NCI-H2196 treated with DMSO at 0.1 percent for 48 hours (cell line): ENCODE results near the gene TBC1D1.

Experiments used
- DNase-seq: peaks from one replicate; lab custom pipeline; 2025; ENCODE audit not compliant: unreplicated experiment; lab: John Stamatoyannopoulos, UW

TBC1D1 gene

DNA sequence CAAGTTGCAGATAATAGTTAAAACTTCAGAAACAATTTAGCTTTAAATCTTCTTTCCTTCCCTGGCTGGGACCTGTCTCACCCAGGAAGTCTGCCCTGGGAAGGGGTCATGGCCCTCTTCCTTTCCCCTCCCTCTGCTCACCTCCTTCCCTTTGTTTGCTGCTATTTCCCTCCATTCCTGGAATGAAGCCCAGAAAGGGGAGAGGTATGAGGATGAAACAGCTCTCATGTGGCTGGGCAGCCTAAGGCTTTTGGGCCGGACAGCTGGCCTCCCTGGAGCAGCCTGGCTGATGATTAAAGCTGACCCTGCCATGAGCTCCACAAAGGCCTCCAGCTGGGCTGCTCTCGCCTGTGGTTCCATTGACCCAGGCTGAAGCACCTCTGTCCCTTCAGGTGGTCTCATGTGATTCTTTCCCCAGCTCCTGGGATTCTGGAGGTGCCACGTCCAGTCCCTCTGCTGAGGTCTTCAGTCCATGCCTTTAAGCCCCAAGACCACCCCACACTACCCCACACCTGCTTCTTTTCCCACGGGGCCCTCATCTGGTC, 271.4 kb downstream of the TBC1D1 start:
- DNase-seq, result peak; percentile 84

GRCh38 chr4:38163216-38164006, 272.5 kb downstream of the TBC1D1 start:
- DNase-seq, result no peak

GRCh38 chr4:38164346-38164745, 273.5 kb downstream of the TBC1D1 start:
- DNase-seq, result no peak

- DNase-seq, result no peak
Measured at GRCh38 chr4:38166082-38166481, 275.2 kb downstream of the TBC1D1 start.

- DNase-seq, result no peak
Measured at GRCh38 chr4:38166768-38167167, 275.9 kb downstream of the TBC1D1 start.

DNA sequence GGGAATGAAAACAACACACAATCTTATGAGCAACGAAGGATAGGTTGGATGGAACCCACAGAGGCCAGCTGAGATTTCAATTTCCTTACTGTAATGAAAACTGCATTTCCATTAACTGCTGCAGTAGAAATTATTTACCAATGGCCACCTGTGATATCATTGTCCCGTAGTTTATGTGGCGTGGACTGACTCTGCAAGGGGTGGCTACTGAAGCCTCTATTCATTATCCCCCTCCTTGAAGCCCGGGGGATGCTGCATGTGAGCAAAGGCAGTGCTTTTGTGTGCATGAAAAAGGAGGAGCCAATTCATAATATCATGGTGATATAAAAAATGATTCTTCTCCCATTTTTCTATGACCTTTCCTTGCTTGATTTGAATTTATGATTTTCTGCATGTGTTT, 277.1 kb downstream of the TBC1D1 start:
- no peak for DNase-seq

- no peak for DNase-seq
Measured at GRCh38 chr4:38169524-38169923, 278.6 kb downstream of the TBC1D1 start.

- DNase-seq, result no peak
Measured at GRCh38 chr4:38170338-38171169, 279.7 kb downstream of the TBC1D1 start.

GRCh38 chr4:38172078-38172477, 281.2 kb downstream of the TBC1D1 start:
- no peak for DNase-seq

GRCh38 chr4:38173935-38174518, 283.1 kb downstream of the TBC1D1 start:
- DNase-seq, result no peak

DNA sequence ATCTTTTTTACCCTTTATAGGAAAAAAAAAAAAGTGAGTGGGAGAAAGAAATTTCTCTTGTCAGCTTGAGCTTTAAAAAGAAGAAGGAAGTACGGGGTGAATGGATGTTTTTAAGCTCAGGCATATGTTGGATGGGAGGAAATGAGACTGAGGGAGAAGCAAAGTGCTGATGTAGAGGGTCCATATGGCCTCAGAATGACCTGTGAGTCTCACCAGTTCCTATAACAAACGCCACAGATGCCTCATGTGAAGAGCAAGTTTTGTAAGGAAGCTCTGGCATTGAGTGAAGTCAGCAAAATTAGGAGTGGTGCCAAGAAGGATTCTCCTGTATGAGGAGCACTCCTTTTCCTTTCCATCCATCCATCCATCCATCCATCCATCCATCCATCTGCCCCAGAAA, 283.9 kb downstream of the TBC1D1 start:
- DNase-seq, result no peak

DNA sequence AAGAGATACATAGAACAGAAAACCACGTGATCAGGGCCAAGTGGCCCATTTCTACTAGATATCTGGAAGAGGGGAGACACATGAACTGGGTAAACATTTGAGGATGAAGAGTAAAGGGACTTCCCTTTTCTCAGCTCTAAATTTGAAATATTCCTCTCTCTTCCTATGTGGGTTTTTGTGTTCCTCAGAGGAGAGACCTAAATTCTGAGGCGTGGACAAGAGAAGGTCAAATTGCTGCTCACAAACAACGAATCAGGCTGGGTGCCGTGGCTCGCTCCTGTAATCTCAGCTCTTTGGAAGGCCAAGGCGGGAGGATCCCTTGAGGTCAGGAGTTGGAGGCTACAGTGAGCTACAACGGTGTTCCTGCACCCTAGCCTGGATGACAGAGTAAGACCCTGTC, 285.3 kb downstream of the TBC1D1 start:
- no peak for DNase-seq

DNA sequence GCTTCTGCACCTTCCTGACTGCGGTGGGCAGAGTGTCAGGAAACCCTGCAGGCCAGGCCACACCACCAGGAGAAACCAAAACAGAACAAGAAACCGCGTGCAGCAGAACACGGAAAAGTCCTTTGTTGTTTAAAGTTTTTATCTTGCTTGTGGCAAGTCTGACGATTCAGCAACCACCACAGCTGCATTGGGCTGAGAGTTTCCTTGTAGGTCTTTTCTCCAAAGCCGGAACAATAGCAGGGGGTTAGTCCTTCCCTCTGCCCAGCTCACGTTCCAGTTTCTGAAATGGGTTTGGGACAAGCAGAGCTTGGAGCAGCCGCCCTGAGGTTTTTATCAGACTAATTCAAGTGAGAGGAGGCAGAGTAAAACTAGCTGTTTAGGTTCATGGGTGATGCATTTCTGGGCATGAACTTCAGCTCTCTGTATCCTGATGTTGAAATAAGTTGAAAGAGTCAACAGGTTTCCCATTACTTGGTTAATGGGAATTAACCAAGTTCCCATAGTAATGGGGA, 286.2 kb downstream of the TBC1D1 start:
- no peak for DNase-seq

- no peak for DNase-seq
Measured at GRCh38 chr4:38177641-38178391, 286.9 kb downstream of the TBC1D1 start.

DNA sequence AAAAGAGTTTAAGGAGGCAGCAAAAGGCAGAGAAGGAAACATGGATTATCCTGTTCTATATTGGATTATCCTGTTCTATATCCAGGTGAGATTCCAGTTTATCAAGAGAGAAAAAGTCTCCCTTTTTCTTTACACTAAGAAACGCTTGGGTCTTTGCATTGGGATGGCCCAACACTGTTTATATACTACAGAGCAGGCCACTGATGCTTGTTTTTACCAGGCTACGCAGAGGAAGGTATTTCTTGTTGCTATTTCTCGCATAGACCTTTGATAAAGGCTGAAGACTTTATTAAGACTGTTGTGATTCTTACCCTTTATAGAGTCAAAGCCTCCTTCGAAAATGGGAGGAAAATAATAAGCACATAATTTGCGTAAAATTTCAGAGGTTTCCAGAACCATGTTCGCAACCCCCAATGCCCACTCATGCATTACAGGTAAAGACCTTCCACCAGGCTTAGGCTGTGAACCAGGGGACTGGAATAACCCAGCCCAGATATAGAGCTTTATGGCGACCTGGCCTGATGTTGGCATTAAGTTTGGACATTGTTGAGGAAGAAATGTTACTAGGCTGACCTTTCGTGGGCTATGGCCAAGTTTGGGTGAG, 287.6 kb downstream of the TBC1D1 start:
- no peak for DNase-seq

DNA sequence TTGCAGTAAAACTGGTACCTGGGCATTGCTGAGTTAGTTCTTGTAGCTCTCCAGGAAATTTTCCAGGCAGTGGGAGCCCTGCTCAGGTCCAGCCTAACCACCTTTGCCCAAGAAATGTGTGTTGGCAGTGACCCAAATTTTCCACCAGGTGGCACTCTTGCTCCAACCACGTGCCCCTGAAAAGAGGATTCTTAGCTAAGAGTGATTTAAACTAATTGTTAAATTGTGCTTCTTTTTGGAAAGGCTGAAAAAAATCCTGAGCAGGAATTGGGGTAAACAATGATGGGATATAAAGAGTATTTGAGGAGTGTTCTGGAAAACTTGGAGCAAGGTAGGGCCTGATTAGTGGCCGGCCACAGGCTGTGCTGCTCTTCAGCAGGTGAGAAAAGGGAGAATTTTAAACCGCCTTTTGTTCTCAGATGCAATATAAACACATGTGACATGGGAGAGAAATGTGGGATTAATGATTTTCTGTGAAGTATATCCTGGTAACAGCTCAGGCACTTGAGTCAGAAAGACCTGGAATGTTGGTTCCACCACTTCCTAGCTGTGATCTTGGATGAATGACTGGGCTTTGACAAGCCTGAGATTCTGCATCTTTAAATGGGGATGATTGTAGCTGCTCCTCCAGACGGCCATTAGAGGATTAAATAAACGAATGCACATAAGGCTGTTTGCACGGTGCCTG, 288.9 kb downstream of the TBC1D1 start:
- DNase-seq, result peak; percentile 59

DNA sequence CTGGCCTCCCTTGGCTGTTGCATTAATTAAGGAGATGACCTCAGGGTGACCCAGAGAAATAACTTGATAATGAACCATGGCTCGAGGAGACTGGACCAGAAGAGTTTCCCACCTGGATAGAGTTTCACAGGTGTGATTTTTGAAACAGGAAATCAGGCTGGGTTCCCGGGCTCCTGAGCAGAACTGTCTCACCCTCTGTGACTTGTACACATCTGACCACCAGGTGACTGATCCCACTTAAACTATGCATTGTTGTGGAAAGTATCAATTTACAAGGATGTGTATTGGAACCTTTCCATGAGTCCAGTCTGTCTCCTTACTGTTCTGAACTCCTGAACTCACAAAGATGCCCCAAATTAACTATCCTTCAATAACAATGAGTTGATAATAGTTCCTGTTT, 289.6 kb downstream of the TBC1D1 start:
- no peak for DNase-seq

DNA sequence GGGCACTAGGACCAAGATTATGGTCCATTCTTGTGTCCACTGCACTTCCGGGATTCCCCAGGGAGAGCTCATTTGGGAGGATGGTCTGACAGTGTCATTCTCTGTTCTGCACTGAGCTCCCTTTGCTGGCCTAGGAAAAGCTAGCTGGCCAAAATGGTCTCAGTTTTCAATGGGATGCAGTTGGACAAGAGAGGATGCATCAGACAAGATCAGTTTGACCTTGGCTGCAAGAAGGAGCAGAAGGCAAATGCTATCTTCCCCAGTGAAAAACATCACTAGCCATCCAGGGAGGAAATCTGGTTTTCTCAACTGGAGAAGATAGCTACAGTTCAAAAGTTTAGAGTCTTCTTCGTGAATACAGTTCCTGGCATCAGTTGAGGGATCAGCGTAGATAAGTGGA, 290.4 kb downstream of the TBC1D1 start:
- no peak for DNase-seq

DNA sequence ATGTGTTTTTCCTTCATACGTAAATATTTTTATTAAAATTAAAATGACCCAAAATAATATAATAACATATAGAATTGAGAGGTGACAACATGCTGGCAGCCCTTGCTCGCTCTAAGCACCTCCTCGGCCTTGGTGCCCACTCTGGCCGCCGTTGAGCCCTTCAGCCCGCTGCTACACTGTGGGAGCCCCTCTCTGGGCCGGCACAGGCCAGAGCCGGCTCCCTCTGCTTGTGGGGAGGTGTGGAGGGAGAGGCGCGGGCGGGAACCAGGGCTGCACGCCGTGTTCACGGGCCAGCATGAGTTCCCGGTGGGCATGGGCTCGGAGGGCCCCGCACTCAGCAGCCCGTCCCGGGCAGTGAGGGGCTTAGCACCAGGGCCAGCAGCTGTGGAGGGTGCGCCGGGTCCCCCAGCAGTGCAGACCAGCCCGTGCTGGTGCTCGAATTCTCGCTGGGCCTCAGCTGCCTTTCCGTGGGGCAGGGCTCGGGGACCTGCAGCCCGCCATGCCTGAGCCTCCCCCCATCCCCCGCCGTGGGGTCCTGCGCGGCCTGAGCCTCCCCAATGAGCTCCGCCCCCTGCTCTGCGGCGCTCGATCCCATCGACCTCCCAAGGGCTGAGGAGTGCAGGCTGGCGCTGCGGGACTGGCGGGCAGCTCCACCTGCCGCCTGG, 291.6 kb downstream of the TBC1D1 start:
- DNase-seq, result no peak
